DMS53 treated with DMSO at 0.1 percent for 48 hours (cell line): Measurements from ENCODE around the gene PDCL3.

Experiments
- DNase-seq: peaks from one replicate; lab custom pipeline; 2025; ENCODE audit not compliant: unreplicated experiment; lab: John Stamatoyannopoulos, UW

PDCL3 gene

DNA sequence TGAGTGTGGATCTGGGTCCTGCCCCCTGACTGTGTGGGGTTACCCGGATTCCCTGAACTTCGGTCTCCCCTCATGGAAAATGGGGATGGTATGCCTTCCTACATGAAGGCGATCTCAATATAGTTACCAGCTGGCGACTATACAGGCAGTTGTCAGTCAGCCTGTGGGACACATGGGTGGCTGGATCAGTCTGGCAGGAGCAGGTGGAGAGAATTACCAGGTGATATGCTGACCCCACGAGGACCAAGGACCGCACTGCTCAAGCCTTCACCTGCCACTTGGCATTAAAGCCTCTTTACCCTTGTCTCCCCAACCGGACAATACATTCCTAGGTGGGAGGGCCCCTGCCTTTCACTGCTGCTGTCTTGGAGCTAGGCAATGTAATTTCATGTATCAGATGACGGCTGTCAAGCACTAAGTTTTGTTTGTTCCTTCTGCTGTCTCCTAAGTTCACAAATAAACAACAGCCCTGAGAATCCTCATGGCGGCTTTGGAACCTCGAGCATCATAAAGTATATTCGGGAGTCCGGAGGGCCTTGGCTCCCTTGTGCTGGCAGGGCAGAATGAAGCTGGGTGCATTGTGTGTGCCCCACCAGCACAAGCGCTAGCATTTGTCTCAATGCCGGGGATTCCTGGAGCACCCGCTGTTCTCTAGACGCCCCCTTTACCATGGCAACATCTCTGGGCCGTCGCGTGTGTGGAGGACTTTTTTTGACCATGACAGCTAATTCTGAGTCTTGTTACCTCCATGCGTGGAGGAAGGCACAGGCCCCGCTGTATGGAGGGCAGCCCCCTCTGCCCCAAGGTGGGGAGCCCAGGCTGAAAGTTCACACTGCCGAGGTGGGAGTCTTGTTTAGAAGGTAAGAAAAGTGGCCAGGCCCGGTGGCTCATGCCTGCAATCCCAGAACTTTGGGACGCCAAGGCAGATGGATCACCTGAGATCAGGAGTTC, 48.6 kb downstream of the PDCL3 start:
- DNase-seq: no peak

DNA sequence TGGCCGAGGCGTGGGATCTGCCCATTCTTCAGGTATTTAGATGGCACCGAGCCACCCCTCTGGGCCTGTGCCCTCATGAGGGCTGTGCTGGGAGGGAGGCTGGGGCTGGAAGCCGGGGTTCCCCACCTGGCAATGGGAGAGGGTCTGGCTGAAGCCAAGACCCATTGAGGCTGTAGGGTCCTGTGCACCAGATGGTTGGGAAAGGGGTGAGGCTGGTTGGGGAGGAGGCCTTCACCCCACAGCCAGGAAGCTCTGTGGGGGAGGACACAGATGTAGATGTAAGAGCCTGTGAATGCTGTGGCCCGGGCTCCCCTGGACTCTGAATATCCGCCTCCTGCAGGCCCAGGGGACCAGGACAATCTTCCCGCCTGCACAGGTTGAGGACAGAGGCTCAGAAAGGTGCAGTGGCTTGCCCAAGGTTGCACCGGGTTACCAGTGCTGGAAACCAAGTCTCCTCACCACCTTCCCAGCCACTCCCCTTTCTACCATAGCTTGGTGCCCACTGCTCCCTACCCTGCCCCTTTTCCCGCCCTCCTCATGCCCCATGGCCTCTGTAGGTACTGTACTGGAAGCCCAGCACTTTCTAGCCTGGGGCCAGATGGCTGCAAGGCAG, 49.7 kb downstream of the PDCL3 start:
- no peak for DNase-seq

DNA sequence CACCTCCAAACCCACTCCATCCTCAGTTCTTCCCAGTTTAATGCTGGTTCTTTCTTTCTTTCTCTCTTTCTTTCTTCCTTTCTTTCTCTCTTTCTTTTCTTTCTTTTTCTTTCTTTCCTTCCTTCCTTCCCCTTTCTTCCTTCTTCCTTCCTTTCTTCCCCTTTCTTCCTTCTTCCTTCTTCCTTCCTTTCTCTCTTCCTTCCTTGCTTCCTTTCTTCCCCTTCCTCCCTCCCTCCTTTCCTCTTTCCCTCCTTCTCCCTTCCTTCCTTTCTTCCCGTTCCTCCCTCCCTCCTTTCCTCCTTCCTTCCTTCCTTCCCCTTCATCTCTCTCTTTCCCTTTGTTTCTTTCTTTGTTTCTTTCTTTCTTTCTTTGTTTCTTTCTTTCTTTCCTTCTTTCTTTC, 50.9 kb downstream of the PDCL3 start:
- no peak for DNase-seq

DNA sequence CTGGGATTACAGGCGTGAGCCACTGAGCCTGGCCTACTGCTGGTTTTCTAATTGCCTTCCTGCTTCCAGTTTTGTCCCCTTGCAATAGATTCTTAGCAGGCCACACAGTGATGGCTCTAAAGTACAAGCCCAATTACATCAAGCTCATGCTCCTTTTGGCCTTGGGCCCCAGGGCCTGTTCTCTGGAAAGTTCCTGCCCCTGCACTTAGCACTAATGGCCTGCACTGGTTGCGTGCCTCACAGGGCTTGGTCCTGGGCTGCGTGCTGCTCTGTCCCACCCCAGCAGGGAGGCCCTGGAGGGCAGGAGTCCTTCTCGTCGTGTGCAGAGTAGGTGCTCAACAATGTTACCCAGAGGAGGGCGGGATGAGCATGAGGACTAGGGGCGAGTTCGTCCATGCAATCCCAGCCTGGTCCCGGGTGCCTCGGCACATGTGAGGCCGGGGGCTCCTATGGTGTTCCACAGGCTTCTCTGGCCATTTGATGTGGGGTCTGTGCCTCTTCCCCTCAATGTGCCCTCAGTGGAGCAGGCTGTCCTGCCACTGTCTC, 51.7 kb downstream of the PDCL3 start:
- DNase-seq: no peak

GRCh38 chr2:100615471-100615870, 52.7 kb downstream of the PDCL3 start:
- peak; percentile 19 for DNase-seq

DNA sequence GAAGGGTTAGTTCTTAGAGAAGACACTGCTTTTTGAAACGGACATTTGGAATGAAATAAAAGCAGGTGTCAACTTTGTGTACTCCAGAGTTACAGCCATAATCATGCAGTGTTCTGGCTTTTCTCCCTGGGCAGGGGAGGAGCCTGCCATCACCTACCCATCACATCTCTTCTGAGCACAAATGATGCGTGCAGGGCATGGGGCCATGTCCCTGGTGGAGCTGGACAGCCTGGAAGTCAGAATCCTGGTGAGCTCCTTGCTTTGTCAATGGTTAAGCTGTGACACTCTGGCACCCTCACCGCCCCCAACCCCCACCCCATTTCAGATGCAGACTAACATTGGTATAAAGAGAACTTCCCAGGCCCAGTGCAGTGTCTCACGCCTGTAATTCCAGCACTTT, 53.1 kb downstream of the PDCL3 start:
- no peak for DNase-seq

GRCh38 chr2:100616841-100617390, 54.1 kb downstream of the PDCL3 start:
- DNase-seq: no peak

- DNase-seq: no peak
Measured at GRCh38 chr2:100619951-100620350, 57.2 kb downstream of the PDCL3 start.

GRCh38 chr2:100620481-100620880, 57.7 kb downstream of the PDCL3 start:
- no peak for DNase-seq

DNA sequence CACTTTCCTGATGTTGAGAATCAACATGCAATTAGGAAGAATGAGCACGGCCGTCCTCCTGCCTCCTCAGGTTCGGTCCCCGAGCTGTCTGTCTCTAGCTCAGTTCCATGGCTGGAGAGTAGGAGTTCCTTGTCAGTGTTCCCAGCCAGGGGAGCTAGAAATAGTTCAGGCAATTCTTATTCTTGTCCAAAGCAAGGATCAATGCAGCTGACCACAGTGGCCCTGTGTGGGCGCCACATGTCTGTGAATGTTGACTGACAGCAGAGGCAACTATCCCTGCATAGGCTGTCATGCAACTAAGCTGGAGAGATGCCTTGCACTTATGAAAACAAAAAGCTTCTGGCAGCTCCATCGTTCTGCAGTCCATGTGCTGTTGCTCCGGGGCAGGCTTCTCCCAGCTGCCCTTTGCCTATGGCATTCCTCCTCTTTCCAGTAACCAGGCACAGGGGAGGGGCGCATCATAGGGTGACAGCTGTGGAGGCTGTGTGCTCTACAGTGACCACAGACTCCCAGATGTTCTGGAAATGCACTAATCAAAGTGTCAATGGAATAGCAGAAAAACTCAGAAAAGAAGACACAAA, 58.7 kb downstream of the PDCL3 start:
- no peak for DNase-seq

- no peak for DNase-seq
Measured at GRCh38 chr2:100623033-100623715, 60.4 kb downstream of the PDCL3 start.

DNA sequence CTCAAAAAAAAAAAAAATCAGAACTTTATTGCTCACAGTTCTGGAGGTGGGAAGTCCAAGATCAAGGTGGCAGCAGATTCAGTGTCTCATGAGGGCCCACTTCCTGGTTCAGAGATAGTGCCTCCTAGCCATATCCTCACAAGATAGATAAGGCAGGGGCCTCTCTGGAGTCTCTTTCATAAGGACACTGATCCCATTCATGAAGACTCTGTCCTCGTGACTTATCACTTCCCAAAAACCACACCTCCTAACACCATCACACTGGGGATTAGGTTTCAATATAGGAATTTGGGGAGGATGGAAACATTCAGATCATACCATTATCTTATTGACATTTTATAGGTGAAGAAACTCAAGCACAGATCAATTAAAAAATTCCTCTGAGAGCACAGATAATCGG, 61.1 kb downstream of the PDCL3 start:
- DNase-seq: no peak

- DNase-seq: no peak
Measured at GRCh38 chr2:100624536-100624935, 61.7 kb downstream of the PDCL3 start.

DNA sequence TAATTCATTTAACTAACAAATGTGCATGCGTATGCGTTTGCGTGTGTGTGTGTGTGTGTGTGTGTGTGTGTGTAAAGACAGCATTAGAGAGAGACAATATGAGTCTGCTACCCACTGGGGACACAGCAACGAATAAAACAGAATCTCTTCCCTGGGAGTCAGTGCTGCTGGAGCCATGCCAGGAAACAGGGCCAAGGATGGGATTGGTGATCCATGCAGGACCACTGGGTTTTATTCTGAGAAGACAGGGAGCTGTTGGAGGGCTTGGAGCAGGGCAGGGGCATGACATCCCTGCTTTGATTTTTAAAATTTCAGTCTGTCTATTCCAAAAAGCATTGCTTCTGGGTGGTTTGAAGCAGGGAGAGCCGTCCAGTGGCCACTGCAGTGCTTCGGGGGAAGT, 62.9 kb downstream of the PDCL3 start:
- no peak for DNase-seq
